Measurements from ENCODE around the gene PROS1. TPM values are rescaled to one million over a fixed set of nuclear protein-coding genes. Genes with fewer than 3 reads are reported as not detected.

PROS1 gene
- total RNA-seq, 1 experiment from 2014 or later: 1.7 TPM

DNA sequence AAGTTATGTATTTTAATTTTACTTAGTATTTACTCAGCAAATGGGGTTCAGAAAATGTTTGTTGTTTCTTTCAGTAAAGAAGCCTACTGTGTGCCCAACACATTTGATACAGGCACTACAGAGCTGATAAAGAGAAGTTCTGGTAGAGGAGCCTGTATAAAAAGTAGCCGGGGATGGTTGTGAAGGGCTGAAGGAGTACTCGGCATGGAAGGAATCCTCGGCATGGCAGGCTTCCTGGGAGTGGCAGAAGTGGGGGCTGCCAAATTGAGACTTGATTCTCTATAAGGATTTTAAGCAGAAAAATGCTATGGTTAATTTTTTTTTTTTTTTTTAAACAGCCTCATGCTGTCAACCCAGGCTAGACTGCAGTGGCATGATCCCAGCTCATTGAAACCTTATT lies 15.5 kb upstream of the PROS1 start (continued):
- TF ChIP-seq, protein P1, sequence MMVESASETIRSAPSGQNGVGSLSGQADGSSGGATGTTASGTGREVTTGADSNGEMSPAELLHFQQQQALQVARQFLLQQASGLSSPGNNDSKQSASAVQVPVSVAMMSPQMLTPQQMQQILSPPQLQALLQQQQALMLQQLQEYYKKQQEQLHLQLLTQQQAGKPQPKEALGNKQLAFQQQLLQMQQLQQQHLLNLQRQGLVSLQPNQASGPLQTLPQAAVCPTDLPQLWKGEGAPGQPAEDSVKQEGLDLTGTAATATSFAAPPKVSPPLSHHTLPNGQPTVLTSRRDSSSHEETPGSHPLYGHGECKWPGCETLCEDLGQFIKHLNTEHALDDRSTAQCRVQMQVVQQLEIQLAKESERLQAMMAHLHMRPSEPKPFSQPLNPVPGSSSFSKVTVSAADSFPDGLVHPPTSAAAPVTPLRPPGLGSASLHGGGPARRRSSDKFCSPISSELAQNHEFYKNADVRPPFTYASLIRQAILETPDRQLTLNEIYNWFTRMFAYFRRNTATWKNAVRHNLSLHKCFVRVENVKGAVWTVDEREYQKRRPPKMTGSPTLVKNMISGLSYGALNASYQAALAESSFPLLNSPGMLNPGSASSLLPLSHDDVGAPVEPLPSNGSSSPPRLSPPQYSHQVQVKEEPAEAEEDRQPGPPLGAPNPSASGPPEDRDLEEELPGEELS (CRISPR knock-in tag; IDR thresholded peaks at IDR 0.05): no peak
- TF ChIP-seq ZBTB21 (CRISPR knock-in tag; IDR thresholded peaks at IDR 0.05; ENCODE audit: borderline replicate concordance) (no peak), JUN (CRISPR knock-in tag; IDR thresholded peaks at IDR 0.05) (no peak), SP1 (CRISPR knock-in tag; conservative IDR thresholded peaks at IDR 0.05) (no peak), FOXP1 (CRISPR knock-in tag; IDR thresholded peaks at IDR 0.05; ENCODE audit: borderline replicate concordance) (no peak), ETV6 (CRISPR knock-in tag; IDR thresholded peaks at IDR 0.05) (no peak), EMX1 (CRISPR knock-in tag; IDR thresholded peaks at IDR 0.05) (no peak), ZNF232 (CRISPR knock-in tag; IDR thresholded peaks at IDR 0.05) (no peak), ZNF416 (CRISPR knock-in tag; IDR thresholded peaks at IDR 0.05) (no peak)
- TF ChIP-seq, protein P2, sequence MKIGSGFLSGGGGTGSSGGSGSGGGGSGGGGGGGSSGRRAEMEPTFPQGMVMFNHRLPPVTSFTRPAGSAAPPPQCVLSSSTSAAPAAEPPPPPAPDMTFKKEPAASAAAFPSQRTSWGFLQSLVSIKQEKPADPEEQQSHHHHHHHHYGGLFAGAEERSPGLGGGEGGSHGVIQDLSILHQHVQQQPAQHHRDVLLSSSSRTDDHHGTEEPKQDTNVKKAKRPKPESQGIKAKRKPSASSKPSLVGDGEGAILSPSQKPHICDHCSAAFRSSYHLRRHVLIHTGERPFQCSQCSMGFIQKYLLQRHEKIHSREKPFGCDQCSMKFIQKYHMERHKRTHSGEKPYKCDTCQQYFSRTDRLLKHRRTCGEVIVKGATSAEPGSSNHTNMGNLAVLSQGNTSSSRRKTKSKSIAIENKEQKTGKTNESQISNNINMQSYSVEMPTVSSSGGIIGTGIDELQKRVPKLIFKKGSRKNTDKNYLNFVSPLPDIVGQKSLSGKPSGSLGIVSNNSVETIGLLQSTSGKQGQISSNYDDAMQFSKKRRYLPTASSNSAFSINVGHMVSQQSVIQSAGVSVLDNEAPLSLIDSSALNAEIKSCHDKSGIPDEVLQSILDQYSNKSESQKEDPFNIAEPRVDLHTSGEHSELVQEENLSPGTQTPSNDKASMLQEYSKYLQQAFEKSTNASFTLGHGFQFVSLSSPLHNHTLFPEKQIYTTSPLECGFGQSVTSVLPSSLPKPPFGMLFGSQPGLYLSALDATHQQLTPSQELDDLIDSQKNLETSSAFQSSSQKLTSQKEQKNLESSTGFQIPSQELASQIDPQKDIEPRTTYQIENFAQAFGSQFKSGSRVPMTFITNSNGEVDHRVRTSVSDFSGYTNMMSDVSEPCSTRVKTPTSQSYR (CRISPR knock-in tag; IDR thresholded peaks at IDR 0.05): no peak
- TF ChIP-seq, protein P3, sequence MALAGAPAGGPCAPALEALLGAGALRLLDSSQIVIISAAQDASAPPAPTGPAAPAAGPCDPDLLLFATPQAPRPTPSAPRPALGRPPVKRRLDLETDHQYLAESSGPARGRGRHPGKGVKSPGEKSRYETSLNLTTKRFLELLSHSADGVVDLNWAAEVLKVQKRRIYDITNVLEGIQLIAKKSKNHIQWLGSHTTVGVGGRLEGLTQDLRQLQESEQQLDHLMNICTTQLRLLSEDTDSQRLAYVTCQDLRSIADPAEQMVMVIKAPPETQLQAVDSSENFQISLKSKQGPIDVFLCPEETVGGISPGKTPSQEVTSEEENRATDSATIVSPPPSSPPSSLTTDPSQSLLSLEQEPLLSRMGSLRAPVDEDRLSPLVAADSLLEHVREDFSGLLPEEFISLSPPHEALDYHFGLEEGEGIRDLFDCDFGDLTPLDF (CRISPR knock-in tag; IDR thresholded peaks at IDR 0.05): no peak
- TF ChIP-seq, protein P4, sequence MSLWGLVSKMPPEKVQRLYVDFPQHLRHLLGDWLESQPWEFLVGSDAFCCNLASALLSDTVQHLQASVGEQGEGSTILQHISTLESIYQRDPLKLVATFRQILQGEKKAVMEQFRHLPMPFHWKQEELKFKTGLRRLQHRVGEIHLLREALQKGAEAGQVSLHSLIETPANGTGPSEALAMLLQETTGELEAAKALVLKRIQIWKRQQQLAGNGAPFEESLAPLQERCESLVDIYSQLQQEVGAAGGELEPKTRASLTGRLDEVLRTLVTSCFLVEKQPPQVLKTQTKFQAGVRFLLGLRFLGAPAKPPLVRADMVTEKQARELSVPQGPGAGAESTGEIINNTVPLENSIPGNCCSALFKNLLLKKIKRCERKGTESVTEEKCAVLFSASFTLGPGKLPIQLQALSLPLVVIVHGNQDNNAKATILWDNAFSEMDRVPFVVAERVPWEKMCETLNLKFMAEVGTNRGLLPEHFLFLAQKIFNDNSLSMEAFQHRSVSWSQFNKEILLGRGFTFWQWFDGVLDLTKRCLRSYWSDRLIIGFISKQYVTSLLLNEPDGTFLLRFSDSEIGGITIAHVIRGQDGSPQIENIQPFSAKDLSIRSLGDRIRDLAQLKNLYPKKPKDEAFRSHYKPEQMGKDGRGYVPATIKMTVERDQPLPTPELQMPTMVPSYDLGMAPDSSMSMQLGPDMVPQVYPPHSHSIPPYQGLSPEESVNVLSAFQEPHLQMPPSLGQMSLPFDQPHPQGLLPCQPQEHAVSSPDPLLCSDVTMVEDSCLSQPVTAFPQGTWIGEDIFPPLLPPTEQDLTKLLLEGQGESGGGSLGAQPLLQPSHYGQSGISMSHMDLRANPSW (CRISPR knock-in tag; conservative IDR thresholded peaks at IDR 0.05; ENCODE audit: low read depth): no peak

DNA sequence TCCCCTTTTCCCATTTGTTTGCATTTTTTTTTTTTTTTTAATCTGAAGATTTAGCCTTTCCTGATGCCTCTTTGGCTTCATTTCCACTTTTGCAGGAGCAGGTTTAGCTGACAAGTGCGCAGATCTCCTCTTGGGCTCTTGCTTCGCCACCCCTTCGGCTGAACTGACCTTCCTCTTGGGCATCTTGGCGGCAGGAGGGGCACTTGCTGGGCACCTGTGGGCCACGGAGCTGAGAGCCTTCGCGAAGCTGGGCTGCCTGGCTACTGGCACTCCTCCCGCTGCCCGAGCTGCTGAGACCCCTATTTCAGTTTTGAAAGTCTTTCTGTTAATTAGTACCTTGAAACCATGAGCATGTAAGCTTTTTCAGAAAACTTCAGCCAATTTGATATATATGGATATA lies 15.1 kb upstream of the PROS1 start:
- no peaks in the 10 kb centered on the region for H3K9me3 Mint-ChIP-seq
- DNase-seq (ENCODE audit: low spot score) (no peak), ATAC-seq (no peak)
- H3K4me1 Mint-ChIP-seq: no peaks in the 10 kb centered on the region; the same call in 1 of the 2 replicates
- no peak overlapping the region for H3K4me3 Mint-ChIP-seq
- POLR2A ChIA-PET: no interaction called here
- CTCF ChIA-PET: interaction anchor here (0.7 to 1.0 kb wide), 2 partner anchors 9 to 13 kb away, joined by 3 read pairs; partner anchors contain the start of gene ARL13B
- H3K27ac Mint-ChIP-seq: no peak overlapping the region
- H3K27me3 Mint-ChIP-seq (ENCODE audit: low read depth): no peaks in the 10 kb centered on the region
- H3K36me3 Mint-ChIP-seq: no peaks in the 10 kb centered on the region
- TF ChIP-seq SMAD4 (CRISPR knock-in tag; IDR thresholded peaks at IDR 0.05) (no peak), TEAD1 (CRISPR knock-in tag; IDR thresholded peaks at IDR 0.05) (no peak), GABPB1 (CRISPR knock-in tag; IDR thresholded peaks at IDR 0.05) (no peak), ZNF317 (CRISPR knock-in tag; IDR thresholded peaks at IDR 0.05; ENCODE audit: borderline replicate concordance, low read depth) (no peak), PRRX2 (CRISPR knock-in tag; IDR thresholded peaks at IDR 0.05) (no peak), NFE2L1 (CRISPR knock-in tag; IDR thresholded peaks at IDR 0.05) (no peak)
- TF ChIP-seq, protein P5, sequence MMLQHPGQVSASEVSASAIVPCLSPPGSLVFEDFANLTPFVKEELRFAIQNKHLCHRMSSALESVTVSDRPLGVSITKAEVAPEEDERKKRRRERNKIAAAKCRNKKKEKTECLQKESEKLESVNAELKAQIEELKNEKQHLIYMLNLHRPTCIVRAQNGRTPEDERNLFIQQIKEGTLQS (CRISPR knock-in tag; conservative IDR thresholded peaks at IDR 0.05): no peak
- TF ChIP-seq, protein P6, sequence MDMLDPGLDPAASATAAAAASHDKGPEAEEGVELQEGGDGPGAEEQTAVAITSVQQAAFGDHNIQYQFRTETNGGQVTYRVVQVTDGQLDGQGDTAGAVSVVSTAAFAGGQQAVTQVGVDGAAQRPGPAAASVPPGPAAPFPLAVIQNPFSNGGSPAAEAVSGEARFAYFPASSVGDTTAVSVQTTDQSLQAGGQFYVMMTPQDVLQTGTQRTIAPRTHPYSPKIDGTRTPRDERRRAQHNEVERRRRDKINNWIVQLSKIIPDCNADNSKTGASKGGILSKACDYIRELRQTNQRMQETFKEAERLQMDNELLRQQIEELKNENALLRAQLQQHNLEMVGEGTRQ (CRISPR knock-in tag; IDR thresholded peaks at IDR 0.05): no peak
- TF ChIP-seq, protein P1 (CRISPR knock-in tag; IDR thresholded peaks at IDR 0.05): no peak
- TF ChIP-seq, protein P7, sequence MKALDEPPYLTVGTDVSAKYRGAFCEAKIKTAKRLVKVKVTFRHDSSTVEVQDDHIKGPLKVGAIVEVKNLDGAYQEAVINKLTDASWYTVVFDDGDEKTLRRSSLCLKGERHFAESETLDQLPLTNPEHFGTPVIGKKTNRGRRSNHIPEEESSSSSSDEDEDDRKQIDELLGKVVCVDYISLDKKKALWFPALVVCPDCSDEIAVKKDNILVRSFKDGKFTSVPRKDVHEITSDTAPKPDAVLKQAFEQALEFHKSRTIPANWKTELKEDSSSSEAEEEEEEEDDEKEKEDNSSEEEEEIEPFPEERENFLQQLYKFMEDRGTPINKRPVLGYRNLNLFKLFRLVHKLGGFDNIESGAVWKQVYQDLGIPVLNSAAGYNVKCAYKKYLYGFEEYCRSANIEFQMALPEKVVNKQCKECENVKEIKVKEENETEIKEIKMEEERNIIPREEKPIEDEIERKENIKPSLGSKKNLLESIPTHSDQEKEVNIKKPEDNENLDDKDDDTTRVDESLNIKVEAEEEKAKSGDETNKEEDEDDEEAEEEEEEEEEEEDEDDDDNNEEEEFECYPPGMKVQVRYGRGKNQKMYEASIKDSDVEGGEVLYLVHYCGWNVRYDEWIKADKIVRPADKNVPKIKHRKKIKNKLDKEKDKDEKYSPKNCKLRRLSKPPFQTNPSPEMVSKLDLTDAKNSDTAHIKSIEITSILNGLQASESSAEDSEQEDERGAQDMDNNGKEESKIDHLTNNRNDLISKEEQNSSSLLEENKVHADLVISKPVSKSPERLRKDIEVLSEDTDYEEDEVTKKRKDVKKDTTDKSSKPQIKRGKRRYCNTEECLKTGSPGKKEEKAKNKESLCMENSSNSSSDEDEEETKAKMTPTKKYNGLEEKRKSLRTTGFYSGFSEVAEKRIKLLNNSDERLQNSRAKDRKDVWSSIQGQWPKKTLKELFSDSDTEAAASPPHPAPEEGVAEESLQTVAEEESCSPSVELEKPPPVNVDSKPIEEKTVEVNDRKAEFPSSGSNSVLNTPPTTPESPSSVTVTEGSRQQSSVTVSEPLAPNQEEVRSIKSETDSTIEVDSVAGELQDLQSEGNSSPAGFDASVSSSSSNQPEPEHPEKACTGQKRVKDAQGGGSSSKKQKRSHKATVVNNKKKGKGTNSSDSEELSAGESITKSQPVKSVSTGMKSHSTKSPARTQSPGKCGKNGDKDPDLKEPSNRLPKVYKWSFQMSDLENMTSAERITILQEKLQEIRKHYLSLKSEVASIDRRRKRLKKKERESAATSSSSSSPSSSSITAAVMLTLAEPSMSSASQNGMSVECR (CRISPR knock-in tag; IDR thresholded peaks at IDR 0.05; ENCODE audit: borderline replicate concordance): no peak
